ENCODE results near the gene FNDC11.
"Not testable (repeated sequence)": the region's sequence is repeated elsewhere in the genome, so short reads cannot be mapped to it uniquely, and the experiment has no call there.

Gene FNDC11

DNA sequence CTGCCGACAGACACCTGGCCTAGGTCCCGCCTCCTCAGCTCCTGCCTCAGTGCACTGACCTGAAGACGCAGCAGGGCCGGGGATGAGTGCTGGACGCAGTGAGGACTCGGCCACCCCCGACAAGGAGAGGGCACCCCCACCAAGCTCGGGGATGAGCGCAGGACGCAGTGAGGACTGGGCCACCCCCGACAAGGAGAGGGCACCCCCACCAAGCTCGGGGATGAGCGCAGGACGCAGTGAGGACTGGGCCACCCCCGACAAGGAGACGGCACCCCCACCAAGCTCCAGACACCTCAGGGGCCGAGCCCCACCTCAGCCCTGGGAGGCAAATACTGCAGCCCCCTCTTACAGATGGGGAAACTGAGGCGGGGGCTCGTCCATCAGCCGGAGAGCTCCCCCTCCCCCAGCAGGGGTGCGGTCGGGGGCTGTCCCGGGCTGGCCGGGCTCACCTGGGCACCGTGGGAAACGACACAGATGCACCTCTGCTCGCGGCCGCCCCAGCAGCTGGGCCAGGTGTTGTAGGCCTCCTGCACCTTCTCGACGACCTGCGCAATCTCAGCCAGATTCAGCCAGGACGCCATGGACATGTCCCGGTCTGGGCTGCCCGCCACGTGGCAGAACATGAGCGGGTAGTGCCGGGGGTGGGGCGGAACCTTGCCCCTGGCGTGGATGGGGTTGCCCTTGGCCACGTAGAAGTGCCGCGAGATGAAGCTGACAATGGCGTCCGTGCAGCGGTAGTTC, 12.6 kb downstream of the FNDC11 start:
- DNase-seq (ENCODE audit: low read depth, low spot score) = no peak

DNA sequence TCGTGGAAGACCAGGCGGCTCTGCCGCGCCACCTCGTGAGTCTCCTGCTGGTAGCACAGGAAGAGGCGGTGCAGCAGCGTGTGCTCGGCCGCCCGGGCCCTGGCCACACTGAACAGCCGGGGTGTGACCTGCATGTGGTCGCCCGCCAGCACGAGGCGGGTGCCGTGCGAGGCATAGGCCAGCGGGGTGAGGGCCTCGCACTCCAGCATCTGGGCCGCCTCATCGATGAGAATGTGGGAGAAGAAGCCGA, 13.1 kb downstream of the FNDC11 start:
- DNase-seq (ENCODE audit: low read depth, low spot score) = no peak

DNA sequence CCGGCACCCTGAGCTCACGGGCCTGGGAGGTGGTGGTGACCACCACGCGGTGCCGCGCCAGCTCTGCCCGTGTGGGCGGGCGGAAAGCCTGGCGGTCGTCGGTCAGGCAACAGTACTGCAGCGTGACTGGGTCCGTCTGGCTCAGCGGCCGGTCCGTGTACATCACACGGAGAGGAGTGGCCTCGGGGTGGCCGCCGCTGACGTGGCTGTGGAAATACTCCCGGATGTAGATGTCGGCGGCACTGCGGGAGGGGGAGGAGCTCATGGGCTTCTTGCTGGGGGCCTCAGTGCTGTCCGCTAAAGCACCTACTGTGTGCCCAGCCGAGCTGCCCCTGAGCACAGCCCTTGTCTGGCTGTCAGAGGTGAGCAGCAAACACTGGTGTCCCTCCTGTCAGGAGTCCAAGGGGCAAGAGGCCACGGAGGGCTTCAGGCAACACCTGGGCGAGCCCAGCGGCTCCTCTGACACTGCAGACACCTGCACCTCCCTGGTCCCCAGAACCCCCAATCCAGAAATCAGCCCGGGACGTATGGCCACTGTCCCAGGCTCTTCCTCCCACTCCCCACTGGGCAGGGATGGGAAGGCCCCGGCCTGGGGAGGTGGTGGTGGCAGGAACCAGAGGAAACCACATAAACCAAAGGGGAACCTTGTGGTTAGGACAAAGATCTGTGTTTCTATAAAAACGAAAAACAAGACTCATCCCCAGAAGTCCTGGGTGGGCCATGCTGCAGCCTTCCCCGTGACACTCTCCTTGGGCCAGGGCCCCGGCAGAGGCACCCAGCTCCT, 13.6 kb downstream of the FNDC11 start:
- no peak for DNase-seq (ENCODE audit: low read depth, low spot score)

DNA sequence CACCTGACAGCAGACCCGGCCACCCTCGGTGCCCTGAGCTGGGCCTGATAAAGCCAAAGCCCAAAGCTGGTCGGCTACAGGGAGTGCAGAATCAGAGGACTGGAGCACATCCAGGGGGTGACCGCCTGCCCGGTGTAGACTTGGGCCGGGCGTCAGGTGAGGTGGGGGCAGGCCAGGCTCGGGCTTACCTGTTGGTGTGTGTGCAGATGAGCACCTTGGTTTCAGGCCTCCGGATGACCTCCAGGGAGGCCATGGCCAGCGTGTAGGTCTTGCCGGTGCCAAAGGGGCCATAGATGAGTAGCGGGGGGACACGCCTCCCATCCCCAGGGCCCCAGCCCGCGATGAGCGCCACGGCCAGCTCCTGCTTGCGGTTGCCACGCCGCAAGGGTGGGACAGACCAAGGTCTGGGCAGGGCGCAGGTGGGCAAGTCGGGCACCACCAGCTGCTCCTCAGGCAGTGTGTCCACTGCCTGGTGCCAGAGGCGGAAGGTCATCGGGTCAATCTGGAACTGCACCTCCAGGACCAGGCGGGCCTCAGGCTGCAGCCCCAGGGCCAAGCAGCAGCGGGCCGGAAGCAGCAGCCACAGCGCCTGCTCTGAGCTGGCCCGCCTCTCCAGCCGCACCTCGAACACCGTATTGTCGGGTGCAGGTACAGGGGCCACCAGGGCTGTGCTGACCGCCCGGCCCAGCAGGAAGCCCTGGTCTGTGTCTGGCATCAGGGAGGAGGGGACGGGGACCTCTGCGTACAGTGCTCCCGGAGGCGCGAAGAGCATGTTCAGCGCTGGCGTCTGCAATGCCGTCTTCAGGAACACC, 14.4 kb downstream of the FNDC11 start:
- no peak for DNase-seq (ENCODE audit: low read depth, low spot score)

DNA sequence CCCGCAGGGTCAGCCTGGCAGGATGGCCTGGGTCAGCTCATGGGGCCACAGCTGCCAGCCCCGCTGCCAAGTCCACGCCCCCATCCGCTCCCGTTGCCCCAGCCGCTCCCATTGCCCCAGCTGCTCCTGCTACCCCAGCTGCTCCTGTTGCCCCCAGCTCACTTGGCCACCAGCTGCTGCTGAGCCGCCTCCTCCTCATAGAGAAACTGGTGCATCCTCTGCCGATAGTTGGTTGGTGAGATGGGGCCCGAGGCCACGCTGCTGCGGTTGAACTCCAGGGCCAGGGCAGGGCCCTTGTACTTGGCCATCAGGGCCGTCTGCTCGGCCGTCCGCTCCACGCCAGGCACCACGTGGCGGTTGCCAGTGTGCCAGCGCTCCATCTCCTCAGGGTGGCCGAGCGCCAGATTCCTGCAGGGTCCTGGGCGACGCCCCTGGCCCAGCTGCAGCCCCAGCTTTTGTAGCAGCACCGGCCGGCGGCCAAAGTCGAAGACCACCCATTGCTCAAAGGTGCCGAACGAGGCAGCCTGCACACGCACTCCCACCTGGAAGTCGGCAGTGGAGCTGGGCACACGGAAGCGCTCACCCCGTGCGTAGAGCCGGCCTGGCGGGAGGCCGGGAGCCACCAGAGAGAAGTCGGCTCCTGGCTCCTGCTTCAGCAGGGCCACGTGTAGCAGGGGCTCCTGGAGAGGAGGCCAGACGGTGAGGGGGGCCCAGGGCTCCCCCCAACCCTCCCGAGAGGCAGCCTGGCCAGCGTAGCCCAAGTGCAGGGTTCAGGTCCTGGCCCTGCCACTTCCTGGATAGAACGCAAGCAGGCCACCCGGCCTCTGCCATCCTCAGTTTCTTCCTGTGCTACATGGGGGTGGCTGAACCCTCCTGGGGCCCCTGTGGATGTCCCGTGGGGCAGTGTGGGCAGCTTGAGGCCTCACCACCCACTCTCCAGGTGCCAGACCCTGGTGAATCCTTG, 15.3 kb downstream of the FNDC11 start:
- no peak for DNase-seq (ENCODE audit: low read depth, low spot score)

DNA sequence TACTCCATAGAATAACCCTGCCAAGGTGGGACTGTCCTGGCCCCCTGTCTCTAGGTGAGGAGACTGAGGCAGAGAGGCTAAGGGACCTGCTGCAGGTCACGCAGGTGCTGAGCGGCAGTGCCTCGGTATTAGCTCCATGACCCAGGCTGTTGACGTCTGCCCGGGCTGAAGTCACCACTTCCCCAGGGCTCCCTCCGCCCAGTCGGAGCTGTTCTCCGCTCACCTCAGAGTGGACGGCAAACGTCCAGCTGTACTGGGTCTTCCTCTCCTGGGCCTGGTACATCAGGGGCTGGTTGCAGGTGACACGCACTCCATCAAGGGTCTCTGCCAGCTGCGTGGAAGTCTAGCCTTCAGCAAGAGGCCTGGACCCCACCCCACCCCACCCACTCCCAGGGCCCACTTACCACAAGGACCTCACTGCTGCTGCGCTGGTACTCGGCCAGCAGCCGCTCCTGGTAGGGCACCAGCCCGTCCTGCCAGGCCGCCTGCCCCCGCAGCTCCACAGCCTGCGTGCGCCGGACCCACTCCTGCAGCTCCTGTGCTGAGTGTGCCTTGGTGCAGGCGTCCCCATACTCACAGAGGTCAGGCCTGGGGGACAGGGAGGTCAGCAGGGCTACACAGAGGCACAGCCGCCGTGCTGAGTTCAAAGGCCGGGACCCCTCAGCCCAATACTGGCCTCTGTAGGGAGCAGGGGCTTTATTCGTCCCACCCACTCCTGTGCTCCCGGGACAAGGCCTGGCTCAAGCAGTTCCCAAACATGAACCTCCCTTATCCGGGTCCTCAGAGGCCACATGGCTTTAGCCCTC, 16.5 kb downstream of the FNDC11 start:
- no peak for DNase-seq (ENCODE audit: low read depth, low spot score)

DNA sequence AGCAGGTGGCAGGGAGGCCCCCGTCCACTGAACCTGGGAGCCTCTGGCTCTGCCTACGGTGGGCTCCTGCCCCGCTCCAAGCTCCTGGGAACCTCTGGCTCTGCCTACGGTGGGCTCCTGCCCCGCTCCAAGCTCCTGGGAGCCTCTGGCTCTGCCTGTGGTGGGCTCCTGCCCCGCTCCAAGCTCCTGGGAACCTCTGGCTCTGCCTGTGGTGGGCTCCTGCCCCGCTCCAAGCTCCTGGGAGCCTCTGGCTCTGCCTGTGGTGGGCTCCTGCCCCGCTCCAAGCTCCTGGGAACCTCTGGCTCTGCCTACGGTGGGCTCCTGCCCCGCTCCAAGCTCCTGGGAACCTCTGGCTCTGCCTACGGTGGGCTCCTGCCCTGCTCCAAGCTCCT, 17.1 kb downstream of the FNDC11 start:
- not testable (repeated sequence) for DNase-seq (ENCODE audit: low read depth, low spot score)

DNA sequence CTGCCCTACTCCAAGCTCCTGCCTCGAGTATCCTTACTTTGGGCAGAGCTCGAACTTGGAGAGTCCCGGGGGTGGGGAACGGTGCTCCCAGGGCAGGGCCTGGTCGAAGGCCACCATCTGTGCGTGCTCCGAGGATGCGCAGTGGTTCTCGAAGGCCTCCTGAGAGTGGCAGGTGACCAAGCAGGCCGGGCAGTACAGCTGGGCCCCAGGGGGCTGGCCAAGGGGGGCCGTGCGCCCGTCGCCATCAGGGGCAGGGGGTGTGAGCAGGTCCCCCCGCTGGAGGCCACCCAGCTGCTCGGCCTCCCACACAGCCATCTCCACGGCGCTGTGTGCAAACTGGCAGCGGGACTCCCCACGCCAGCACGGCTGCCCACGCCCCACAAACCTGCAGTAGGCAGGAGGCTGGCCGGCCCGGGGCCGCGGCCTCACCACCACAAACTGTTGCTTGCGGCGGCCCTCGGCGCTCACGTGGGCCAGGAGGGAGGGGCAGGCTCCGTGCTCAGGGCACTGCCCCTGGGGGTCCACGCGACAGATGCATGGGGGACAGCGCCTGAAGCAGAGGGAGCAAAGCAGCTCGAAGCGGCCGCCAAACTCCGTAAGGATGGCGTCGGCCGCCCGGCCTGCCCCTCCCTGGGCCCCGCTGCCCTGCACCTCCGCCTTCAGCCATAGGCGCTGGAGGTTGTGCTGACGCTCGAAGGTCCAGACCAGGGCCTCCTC, 18.3 kb downstream of the FNDC11 start:
- no peak for DNase-seq (ENCODE audit: low read depth, low spot score)

DNA sequence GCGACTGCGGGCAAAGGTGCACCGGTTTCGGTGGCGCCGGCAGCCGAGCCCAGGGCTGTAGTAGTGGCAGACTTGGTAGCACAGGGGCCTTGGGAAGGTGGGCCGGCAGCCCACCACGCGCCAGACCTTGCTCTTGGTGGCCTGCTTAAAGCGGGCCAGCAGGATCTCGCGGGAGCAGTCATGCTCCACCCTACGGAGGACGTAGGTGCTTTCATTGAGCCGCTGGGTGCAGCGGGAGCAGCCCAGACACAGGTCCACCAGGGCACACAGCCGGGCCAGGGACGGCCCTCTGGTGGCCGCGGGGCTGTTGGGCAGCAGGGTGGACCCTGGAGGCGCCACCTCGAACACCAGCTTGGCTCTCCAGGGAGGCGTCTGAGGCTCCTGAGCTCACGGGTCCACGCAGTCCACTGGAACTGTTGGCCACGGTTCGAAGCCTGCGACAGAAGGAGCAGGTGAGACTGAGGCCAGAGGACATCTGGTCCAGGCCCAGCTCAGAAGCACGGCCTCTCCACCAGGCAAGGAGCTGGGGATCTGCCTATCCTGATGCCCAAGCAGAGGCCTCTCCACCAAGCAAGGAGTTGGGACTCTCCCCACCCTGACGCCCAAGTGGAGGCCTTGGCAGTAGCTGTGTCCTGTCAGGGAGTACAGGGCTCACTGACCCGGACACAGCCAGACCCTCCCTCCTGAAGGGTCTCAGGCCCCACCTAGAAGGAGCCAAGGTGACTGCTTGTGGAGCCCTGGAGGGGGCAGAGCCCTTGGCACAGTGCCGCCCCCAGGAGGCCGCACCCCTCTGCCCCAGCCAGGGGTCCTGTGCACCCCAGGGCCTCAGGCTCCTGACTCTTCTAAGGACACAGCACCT, 19.1 kb downstream of the FNDC11 start:
- no peak for DNase-seq (ENCODE audit: low read depth, low spot score)

DNA sequence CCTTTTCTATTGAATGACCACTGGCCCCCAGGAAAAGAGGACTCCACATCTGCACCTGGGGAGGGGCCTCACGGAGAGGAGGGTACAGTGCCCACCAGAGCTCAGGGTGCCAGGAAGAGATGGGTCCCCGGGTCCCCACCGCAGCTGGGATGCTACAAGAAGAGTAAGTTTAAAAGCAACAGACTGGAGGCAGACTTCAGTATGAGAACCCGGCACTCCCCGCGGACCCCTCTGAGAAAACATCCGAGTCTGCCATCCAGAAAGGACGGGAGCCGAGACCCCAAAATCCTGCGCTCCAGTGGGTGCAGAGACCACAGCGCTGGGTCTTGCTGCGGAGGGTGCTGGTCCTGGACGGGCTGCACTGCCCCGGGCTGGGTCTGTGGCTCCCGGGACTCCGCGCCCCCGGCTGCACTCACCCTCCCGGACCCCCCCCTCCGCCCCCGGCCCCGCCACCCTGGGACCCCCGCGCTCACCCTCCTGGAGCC, 19.7 kb downstream of the FNDC11 start:
- DNase-seq (ENCODE audit: low read depth, low spot score) = no peak

DNA sequence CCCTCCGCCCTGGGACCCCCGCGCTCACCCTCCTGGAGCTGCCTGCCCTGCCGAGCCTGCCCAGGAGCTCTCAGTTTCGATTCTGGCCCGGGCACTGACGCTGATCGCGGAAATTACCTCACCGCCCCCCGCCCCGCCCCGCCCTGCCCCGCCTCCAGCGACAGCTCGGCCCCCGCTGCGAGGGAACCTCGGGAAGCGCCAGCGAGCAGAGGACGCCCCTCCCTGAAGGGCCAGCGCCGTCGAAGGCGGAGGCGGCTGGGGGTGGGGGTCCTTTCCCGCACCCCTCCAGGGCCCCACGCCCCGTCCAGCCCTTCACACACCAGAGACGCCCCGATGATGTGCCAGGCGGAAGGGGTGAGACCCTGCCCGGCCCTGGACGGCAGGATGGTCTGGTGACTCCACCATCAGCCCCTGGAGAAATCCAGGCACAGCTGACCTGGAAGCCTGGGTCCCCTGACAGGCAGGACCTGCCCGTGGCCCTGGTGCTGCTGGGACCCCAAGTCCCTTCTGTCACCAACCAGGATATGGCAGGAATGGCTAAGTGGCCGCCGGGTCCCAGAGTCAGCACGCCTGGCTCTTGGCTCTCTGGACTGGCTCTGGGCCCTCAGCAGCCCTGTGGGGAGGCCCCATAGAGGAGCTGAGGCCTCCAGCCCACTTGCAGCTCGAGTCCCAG, 20.3 kb downstream of the FNDC11 start, which contains the start of gene HELZ2:
Gene HELZ2, minus strand, starts transcription at position 84 of the 673 bp plus-strand sequence. CDS start 1,854 bp downstream, outside the sequence.
- no peak for DNase-seq (ENCODE audit: low read depth, low spot score)

DNA sequence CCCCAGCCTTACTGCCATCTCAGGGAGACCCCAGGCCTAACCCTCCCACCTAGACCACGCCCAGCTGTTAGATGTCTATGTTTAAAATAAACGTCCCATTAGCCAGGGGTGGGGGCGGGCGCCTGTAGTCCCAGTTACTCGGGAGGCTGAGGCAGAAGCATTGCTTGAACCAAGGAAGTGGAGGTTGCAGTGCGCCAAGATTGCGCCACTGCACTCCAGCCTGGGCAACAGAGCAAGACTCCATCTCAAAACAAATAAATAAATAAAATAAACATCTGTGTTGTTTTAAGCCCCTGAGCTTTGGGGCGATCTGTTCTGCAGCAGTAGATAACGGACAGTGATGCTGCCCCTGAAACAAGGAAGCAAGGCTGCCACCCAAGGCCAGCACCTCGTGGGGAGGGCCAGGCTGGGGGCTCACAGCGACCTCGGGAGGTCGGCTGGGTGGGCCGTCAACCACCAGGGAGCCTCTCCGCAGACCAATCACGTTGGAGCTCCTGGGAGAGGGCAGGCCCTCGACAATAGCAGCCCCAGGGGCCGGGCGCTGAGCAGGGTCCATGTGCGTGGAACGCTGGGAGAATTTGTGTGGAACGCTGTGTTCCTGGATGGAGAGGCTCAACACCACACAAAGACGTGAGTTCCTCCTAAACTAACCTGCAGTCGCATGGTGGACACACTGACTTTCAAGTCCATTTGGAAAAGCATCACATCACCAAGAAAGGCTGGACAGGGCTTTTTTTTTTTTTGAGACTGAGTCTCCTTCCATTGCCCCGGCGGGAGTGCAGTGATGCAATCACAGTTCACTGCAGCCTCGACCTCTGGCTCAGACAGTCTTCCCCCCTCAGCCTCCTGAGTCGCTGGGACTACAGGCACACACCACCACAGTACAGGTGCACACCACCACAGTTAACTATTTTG, 21.1 kb downstream of the FNDC11 start:
- DNase-seq (ENCODE audit: low read depth, low spot score) = no peak

DNA sequence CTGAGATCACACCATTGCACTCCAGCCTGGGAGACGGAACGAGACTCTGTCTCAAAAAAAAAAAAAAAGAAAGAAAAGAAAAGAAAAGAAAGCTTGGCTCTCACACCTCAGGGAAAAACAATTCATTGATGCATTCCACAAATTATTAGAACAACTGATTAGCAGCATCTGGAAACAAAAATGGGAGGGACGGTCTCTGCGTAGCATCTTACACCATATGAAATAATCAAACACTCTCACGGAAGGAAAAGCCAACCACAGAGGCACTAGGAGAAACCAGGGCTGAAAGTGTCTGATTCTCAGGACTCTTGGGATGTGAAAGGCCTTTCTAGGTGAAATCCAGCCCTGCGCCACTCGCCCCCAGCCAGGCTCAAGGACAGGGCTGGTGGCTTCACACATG, 22.4 kb downstream of the FNDC11 start:
- no peak for DNase-seq (ENCODE audit: low read depth, low spot score)

DNA sequence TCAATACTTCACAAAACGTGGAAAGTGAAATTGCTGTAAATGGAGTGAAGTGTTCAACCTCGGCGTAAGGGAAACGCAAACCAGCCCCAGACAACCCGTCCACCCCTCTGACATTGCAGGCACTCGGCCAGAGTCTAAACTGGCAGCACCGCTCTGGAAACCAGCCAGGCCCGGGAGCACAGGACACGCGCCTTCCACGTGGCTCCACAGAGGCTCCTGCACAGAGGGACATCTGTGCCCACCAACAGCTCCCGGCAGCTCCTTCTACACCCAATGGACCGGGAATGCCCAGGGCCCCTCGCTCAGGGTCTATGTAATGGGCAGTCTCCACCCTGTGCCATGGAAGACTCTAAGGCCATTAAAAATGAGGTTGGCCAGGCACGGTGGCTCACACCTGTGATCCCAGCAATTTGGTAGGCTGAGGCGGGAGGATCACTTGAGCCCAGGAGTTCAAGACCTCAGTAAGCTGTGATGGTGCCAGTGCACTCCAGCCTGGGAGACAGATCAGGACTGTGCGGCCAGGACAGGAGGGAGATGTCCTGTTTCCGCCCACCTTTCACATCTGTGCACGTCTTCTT, 23.4 kb downstream of the FNDC11 start:
- no peak for DNase-seq (ENCODE audit: low read depth, low spot score)

DNA sequence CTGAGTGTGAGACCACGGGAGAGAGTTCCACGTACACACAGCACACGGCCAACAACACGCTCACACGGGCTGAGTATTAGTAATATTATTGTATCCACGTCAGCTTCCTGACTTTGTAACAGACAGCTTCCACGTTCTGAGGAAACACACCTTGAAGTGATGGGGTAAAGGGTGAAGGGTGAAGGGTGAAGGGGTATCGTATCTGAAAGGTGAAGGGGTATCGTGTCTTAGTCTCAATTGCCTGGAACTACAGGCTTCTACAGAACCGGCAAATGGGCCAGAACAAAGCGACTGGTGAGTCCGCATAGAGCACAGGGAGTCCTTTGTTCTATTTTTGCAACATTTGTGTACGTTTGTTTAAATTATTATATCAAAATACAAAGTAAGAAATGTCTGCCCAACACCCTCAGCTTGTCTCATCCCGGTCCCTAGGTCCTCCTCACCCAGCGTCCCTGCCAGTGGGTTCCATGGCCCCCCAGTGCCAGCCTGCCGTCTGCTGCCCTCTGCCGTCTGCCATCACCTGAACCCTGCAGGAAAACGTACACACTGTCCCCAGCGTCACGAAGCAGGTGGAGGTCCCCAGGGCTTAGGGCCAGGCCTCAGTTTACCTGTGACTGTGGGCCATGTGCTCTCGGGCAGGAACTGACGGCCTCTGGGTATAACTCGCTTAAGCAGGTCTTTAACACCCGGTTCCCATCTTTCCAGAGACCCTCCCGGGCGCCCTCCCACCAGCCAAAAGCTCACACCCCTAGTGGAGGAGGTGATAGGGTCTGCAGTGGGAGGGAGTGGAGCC, 24.5 kb downstream of the FNDC11 start:
- no peak for DNase-seq (ENCODE audit: low read depth, low spot score)

Measured in activated CD4-positive, CD25-positive, alpha-beta regulatory T cell treated with anti-CD3 and anti-CD28 coated beads, Interleukin-2, amount 50 U/mL, for 16 hours (primary cell).